PFSK-1 (cell line): ENCODE measurements around the gene BCAS3.

Experiments
- FOXP2 ChIP-seq: optimal IDR thresholded peaks from 2 replicates; pipeline ENCODE3; 2011; ENCODE audit warnings: borderline replicate concordance, control low read depth, inconsistent platforms; ENCODE audit not compliant: insufficient read depth; ENCODE audit errors: extremely low read length, extremely low read depth
- POLR2AphosphoS5 ChIP-seq: IDR thresholded peaks from 2 replicates; pipeline ENCODE4 v1.6.1; 2012; ENCODE audit warnings: low read depth, mild to moderate bottlenecking, control low read depth, low read length, moderate library complexity
- REST ChIP-seq, 2 experiments: IDR thresholded peaks; 2 replicates each; pipeline versions ENCODE4 v1.6.1 to v1.8.0; 2011 to 2012; ENCODE audit warnings: low read depth in 2 of 2, low read length in 2 of 2, control low read depth in 1 of 2, inconsistent platforms in 1 of 2, mild to moderate bottlenecking in 1 of 2, moderate library complexity in 1 of 2; ENCODE audit not compliant: insufficient read depth in 1 of 2
- SIN3A ChIP-seq: IDR thresholded peaks from 2 replicates; pipeline ENCODE4 v1.6.1; 2012; ENCODE audit warnings: mild to moderate bottlenecking, low read length, moderate library complexity, borderline replicate concordance; ENCODE audit not compliant: insufficient read depth
- TAF1 ChIP-seq: IDR thresholded peaks from 2 replicates; pipeline ENCODE4 v1.6.1; 2012; ENCODE audit warnings: low read length, control low read depth, borderline replicate concordance; ENCODE audit not compliant: insufficient read depth

Gene BCAS3

GRCh38 chr17:60637683-60638082 is 40.0 kb upstream of the BCAS3 start:
- no peak for TF ChIP-seq POLR2AphosphoS5
- no peak for TF ChIP-seq FOXP2
- no peak for TF ChIP-seq SIN3A
- TF ChIP-seq REST (IDR thresholded peaks at IDR 0.05; ENCODE audit: insufficient read depth in 1 of 2, low read depth in 2 of 2, low read length in 2 of 2): no peak
- TF ChIP-seq TAF1: no peak

DNA sequence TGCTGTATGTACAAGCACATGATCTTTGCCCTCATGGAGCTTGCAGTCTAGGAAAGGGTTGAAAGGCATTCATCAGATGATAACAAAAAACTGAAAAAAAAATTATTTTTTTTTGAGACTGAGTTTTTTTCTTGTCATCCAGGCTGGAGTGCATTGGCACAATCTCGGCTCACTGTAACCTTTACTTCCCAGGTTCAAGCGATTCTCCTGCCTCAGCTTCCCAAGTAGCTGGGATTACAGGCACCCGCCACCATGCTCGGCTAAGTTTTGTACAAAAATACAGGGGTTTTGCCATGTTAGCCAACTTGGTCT is 38.7 kb upstream of the BCAS3 start:
- TF ChIP-seq FOXP2 (no peak), SIN3A (no peak), POLR2AphosphoS5 (no peak), REST (IDR thresholded peaks at IDR 0.05; ENCODE audit: insufficient read depth in 1 of 2, low read depth in 2 of 2, low read length in 2 of 2) (no peak), TAF1 (no peak)

DNA sequence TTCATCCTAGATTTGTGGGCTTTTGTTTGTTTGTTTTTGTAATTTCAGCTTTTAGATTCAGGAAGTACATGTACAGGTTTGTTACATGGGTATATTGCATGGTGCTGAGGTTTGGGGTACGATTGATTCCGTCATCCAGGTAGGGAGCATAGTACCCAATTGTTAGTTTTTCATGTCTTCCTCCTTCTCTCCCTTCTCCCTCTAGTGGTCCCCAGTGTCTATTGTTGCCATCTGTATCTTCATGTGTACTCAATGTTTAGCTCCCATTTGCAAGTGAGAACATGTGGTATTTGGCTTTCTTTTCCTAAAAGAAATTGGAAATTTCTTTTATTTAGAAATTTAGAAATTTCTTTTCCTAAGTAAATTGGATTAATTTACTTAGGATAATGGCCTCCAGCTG is 37.1 kb upstream of the BCAS3 start:
- no peak for TF ChIP-seq FOXP2
- no peak for TF ChIP-seq TAF1
- TF ChIP-seq SIN3A: no peak
- no peak for TF ChIP-seq POLR2AphosphoS5
- no peak for TF ChIP-seq REST (IDR thresholded peaks at IDR 0.05; ENCODE audit: insufficient read depth in 1 of 2, low read depth in 2 of 2, low read length in 2 of 2)

- no peak for TF ChIP-seq POLR2AphosphoS5
Measured at GRCh38 chr17:60641126-60641525, 36.5 kb upstream of the BCAS3 start.

- TF ChIP-seq REST (IDR thresholded peaks at IDR 0.05; ENCODE audit: insufficient read depth in 1 of 2, low read depth in 2 of 2, low read length in 2 of 2): no peak
Measured at GRCh38 chr17:60641810-60642220, 35.8 kb upstream of the BCAS3 start.

GRCh38 chr17:60645918-60646523 is 31.6 kb upstream of the BCAS3 start:
- TF ChIP-seq POLR2AphosphoS5 (no peak), REST (IDR thresholded peaks at IDR 0.05; ENCODE audit: insufficient read depth in 1 of 2, low read depth in 2 of 2, low read length in 2 of 2) (no peak), TAF1 (no peak), SIN3A (no peak), FOXP2 (no peak)
